Activated CD8-positive, alpha-beta T cell treated with anti-CD3 and anti-CD28 coated beads, Interleukin-2, amount 10 ng/mL, durations not matched to agents 7 days and 5 days (primary cell): Measurements from ENCODE around the gene HHAT. TPM values are rescaled to one million over a fixed set of nuclear protein-coding genes. Genes with fewer than 3 reads are reported as not detected.

Experiments
- ATAC-seq: fragments of 150-1000 bp; cut with Tn5 transposase; one replicate; pipeline ENCODE4 v1.10.0; 2021; ENCODE audit warnings: moderate library complexity
- CTCF ChIA-PET: fragments of 350-600 bp; sonication (Branson Sonifier 250); formaldehyde crosslinking; loops from one replicate; lab custom pipeline; 2021; ENCODE audit warnings: antibody characterized with exemption; lab: Charles Lee
- POLR2A ChIA-PET: fragments of 350-600 bp; sonication (Branson Sonifier 250); formaldehyde crosslinking; loops from one replicate; lab custom pipeline; 2021; ENCODE audit warnings: antibody characterized with exemption; lab: Charles Lee
- DNase-seq: peaks from one replicate; pipeline ENCODE4 v3.0.0-alpha.2; 2020
- H3K27ac Mint-ChIP-seq: one replicate; pipeline ENCODE4 v1.8.0; 2021; ENCODE audit warnings: mild to moderate bottlenecking, mixed read lengths
- H3K27me3 Mint-ChIP-seq: one replicate; pipeline ENCODE4 v1.8.0; 2021; ENCODE audit warnings: low read depth, mixed read lengths
- H3K36me3 Mint-ChIP-seq: one replicate; pipeline ENCODE4 v1.8.0; 2021; ENCODE audit warnings: low read depth, mixed read lengths
- H3K4me1 Mint-ChIP-seq: one replicate; pipeline ENCODE4 v1.8.0; 2021; ENCODE audit warnings: low read depth, mixed read lengths
- H3K4me3 Mint-ChIP-seq: one replicate; pipeline ENCODE4 v1.8.0; 2021; ENCODE audit warnings: mild to moderate bottlenecking, mixed read lengths
- H3K9me3 Mint-ChIP-seq: one replicate; pipeline ENCODE4 v1.8.0; 2022; ENCODE audit warnings: mixed read lengths; ENCODE audit not compliant: insufficient read depth
- total RNA-seq, 2 experiments: library from RNA; stranded (reverse); gene quantifications; one replicate each; pipeline ENCODE4 v1.2.3, GENCODE V29; 2021

The HHAT gene
- total RNA-seq, 2 experiments from 2014 or later = 0.71 to 0.94 TPM

- no peaks in the 10 kb centered on the region for H3K9me3 Mint-ChIP-seq
- DNase-seq (no peak), ATAC-seq (no peak)
- POLR2A ChIA-PET = no interaction called here
- peaks cover 3% of the 10 kb centered on the region for H3K27me3 Mint-ChIP-seq
- CTCF ChIA-PET = no interaction called here
- H3K36me3 Mint-ChIP-seq = no peaks in the 10 kb centered on the region
- no peak overlapping the region for H3K4me3 Mint-ChIP-seq
- peaks cover 7% of the 10 kb centered on the region for H3K4me1 Mint-ChIP-seq
- no peak overlapping the region for H3K27ac Mint-ChIP-seq
Observed at GRCh38 chr1:210662291-210663050, 333.8 kb downstream of the HHAT start.

GRCh38 chr1:210663730-210664573 lies 335.2 kb downstream of the HHAT start:
- Mint-ChIP-seq H3K4me1 (peaks cover 7% of the 10 kb centered on the region), H3K27ac (no peak overlapping the region), H3K9me3 (no peaks in the 10 kb centered on the region), H3K27me3 (no peaks in the 10 kb centered on the region), H3K36me3 (no peaks in the 10 kb centered on the region), H3K4me3 (no peak overlapping the region)
- CTCF ChIA-PET = no interaction called here
- ATAC-seq (no peak), DNase-seq (no peak)
- POLR2A ChIA-PET = no interaction called here

- ATAC-seq = no peak
- Mint-ChIP-seq H3K9me3 (no peaks in the 10 kb centered on the region), H3K4me1 (no peaks in the 10 kb centered on the region), H3K4me3 (no peak overlapping the region), H3K36me3 (no peaks in the 10 kb centered on the region), H3K27ac (no peak overlapping the region), H3K27me3 (no peaks in the 10 kb centered on the region)
- no peak for DNase-seq
- ChIA-PET CTCF (no interaction called here), POLR2A (no interaction called here)
Observed at GRCh38 chr1:210669951-210670350, 341.2 kb downstream of the HHAT start.

DNA sequence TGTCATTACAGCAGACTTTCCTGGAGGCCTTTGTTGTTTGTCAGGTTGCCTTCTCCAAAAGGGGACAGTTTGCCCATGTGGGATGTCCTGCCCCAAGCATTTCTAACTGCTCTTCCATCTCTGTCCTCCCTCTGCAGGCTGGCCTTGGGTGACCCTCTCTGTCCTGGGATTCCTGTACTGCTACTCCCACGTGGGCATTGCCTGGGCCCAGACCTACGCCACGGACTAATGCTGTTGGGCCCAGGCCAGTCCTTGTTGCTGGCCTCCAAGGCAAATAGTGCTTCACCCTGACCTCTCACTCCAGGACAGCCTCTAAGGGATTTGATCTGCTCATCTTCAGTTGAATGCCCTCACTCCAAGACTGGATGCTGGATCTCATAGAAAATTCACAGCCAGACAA lies 345.4 kb downstream of the HHAT start:
- Mint-ChIP-seq H3K4me1 (no peaks in the 10 kb centered on the region), H3K27me3 (no peaks in the 10 kb centered on the region), H3K4me3 (no peak overlapping the region), H3K36me3 (no peaks in the 10 kb centered on the region), H3K27ac (no peak overlapping the region), H3K9me3 (no peaks in the 10 kb centered on the region)
- ATAC-seq = no peak
- ChIA-PET CTCF (no interaction called here), POLR2A (no interaction called here)
- DNase-seq = no peak

- DNase-seq = no peak
- Mint-ChIP-seq H3K27me3 (no peaks in the 10 kb centered on the region), H3K4me3 (no peak overlapping the region), H3K9me3 (no peaks in the 10 kb centered on the region), H3K36me3 (no peaks in the 10 kb centered on the region), H3K4me1 (no peaks in the 10 kb centered on the region), H3K27ac (no peak overlapping the region)
- ChIA-PET POLR2A (no interaction called here), CTCF (no interaction called here)
- no peak for ATAC-seq
Observed at GRCh38 chr1:210676539-210676938, 347.8 kb downstream of the HHAT start.

DNA sequence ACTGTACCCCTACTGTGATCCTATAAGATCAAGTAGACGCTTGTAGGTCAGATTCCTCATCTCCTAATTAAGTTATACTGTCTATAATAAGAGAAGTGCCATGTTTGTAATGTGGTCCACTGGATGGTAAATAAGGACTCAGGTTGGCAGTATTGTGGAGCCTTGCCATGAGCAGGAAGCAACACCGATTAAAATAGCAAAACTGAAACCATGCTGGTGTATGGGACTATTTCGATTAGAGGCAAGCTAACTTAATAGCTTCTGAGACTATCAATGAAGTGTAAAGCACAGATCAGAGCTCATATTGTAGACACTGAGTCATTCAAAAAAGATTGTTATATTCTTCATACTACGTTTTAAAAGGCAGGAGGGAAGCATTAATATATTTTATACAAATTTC lies 348.8 kb downstream of the HHAT start:
- ChIA-PET POLR2A (interaction anchor here (0.6 kb wide), 1 partner anchor 214 kb away, joined by 4 read pairs; no protein-coding TSS in a partner anchor), CTCF (no interaction called here)
- no peak for ATAC-seq
- H3K27ac Mint-ChIP-seq = no peak overlapping the region
- no peaks in the 10 kb centered on the region for H3K36me3 Mint-ChIP-seq
- DNase-seq = no peak
- no peaks in the 10 kb centered on the region for H3K9me3 Mint-ChIP-seq
- H3K4me1 Mint-ChIP-seq = no peaks in the 10 kb centered on the region
- no peak overlapping the region for H3K4me3 Mint-ChIP-seq
- no peaks in the 10 kb centered on the region for H3K27me3 Mint-ChIP-seq

GRCh38 chr1:210678306-210678705 lies 349.6 kb downstream of the HHAT start:
- POLR2A ChIA-PET = interaction anchor here (0.6 kb wide), 1 partner anchor 215 kb away, joined by 4 read pairs; no protein-coding TSS in a partner anchor
- DNase-seq (no peak), ATAC-seq (no peak)
- Mint-ChIP-seq H3K27me3 (no peaks in the 10 kb centered on the region), H3K4me1 (no peaks in the 10 kb centered on the region), H3K4me3 (no peak overlapping the region), H3K36me3 (no peaks in the 10 kb centered on the region), H3K27ac (no peak overlapping the region), H3K9me3 (no peaks in the 10 kb centered on the region)
- CTCF ChIA-PET = no interaction called here

DNA sequence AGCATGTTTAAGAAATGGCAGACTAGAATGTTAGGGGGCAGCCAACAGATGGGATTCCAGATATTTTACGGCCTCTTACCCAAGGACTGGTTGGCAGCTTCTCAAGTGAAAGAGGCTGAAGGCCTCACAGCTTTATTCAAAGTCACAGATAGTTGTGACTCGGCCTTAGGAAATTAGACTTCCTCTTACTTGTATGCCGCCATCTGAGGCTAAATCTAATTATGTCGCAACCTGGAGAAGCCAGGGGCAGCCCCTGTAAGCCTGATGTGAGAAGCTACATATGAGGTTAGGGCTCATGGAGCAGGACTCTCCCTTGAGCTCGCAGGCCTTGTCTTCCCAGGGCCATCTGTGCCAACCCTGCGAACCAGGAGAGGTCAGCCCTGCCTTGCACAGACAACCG lies 352.5 kb downstream of the HHAT start:
- H3K4me3 Mint-ChIP-seq = no peak overlapping the region
- no peaks in the 10 kb centered on the region for H3K36me3 Mint-ChIP-seq
- ChIA-PET POLR2A (no interaction called here), CTCF (no interaction called here)
- ATAC-seq = no peak
- H3K27ac Mint-ChIP-seq = no peak overlapping the region
- no peaks in the 10 kb centered on the region for H3K4me1 Mint-ChIP-seq
- H3K9me3 Mint-ChIP-seq = no peaks in the 10 kb centered on the region
- no peak for DNase-seq
- no peaks in the 10 kb centered on the region for H3K27me3 Mint-ChIP-seq

DNA sequence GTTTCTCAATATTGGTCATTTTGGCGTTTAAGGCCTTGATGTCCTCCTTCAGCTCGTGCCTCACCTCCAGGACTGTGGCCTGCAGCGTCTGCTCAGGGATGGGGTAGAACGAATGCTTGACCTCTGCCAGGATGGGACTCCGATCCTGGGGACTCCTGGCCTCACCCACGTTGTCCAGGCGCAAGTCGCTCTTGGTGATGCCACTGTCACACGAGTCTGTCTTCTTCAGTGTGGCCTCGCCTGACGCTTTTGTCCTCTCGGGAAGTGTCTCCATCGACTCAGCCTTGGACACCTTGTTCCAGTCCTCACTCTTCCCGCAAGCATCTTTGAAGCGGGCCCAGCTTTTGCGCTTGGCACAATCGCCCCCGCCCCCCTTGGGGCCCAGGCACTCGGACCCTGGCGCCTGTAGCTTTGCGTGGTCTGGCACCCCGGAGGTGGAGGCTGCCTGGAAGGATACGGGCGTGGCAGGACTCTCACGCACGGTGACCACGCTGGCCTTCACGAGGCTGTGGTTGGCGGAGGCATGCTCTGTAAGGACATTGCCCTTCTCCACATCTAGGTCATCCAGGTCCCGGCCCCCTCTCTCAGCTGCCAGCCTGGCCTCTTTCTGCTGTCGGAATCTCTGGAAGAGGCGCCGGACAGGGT lies 354.8 kb downstream of the HHAT start:
- POLR2A ChIA-PET = interaction anchor here (0.7 kb wide), 1 partner anchor 13 kb away, joined by 3 read pairs; no protein-coding TSS in a partner anchor
- Mint-ChIP-seq H3K9me3 (no peaks in the 10 kb centered on the region), H3K4me3 (no peak overlapping the region), H3K27ac (no peak overlapping the region), H3K4me1 (peaks cover 4% of the 10 kb centered on the region), H3K27me3 (no peaks in the 10 kb centered on the region), H3K36me3 (no peaks in the 10 kb centered on the region)
- DNase-seq (no peak), ATAC-seq (no peak)
- CTCF ChIA-PET = no interaction called here

GRCh38 chr1:210684466-210685294 lies 356.0 kb downstream of the HHAT start:
- no peak overlapping the region for H3K27ac Mint-ChIP-seq
- H3K4me3 Mint-ChIP-seq = no peak overlapping the region
- H3K27me3 Mint-ChIP-seq = no peaks in the 10 kb centered on the region
- DNase-seq (no peak), ATAC-seq (no peak)
- peaks cover 5% of the 10 kb centered on the region for H3K4me1 Mint-ChIP-seq
- H3K36me3 Mint-ChIP-seq = no peaks in the 10 kb centered on the region
- POLR2A ChIA-PET = no interaction called here
- H3K9me3 Mint-ChIP-seq = no peaks in the 10 kb centered on the region
- CTCF ChIA-PET = no interaction called here

DNA sequence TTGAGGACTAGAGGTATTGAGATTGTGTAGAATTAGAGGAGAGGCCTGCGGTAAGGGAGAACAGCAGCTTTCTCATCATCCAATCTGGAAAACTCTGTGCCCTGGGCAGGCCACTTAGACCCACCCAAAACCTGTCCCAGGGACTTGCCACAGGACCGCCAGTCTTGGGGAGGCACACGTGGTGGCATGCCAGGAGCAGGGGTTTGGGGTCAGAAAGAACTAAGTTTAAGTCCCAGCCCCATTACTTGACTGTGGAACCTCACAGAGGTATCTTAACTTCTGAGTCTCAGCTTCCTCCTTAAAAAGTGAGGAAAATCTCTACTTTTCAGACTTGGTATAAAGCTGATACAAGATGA lies 356.6 kb downstream of the HHAT start:
- Mint-ChIP-seq H3K4me1 (peaks cover 5% of the 10 kb centered on the region), H3K27me3 (no peaks in the 10 kb centered on the region), H3K27ac (no peak overlapping the region), H3K36me3 (no peaks in the 10 kb centered on the region), H3K4me3 (no peak overlapping the region), H3K9me3 (no peaks in the 10 kb centered on the region)
- DNase-seq (no peak), ATAC-seq (no peak)
- POLR2A ChIA-PET = no interaction called here
- CTCF ChIA-PET = no interaction called here
